ENCODE results near the gene DLD. TPM values are rescaled to one million over a fixed set of nuclear protein-coding genes. Genes with fewer than 3 reads are reported as not detected.

The DLD gene
- total and polyA plus RNA-seq, 2 of the 8 experiments (the other 6 are each of a cell fraction or from before 2014, with no cell fraction given): 63.7 to 88.5 TPM

DNA sequence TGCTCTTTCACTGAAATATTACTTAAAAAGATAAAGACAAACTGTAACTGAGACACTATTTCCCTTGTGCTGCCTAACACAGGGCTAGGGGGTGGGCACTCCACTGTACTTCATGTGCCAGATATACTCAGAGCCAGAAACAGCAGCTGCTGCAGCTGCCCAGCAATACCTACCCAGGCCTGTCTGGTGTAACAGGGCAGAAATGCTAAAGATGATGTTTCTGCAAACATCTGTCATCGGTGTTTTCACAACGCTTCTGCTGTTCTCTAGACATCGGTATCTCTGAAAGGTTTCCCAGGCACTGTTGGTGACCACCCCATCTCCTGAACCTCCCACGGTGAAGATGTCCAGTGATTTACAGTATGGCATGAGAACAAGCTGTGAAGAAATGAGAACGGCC is 69.3 kb downstream of the DLD start:
- Histone ChIP-seq H3K4me1 (replicated peaks in 1 of 4; ENCODE audit: control insufficient read depth in 3 of 4, insufficient read depth in 4 of 4, low read length in 3 of 4) (peaks cover 4 to 9% (median 6%) of the 10 kb centered on the region in 4 experiments; a peak in 5 of 7 replicates), H4K5ac (ENCODE audit: insufficient read length, low read depth, low read length) (no peak overlapping the region), H3K4me2 (ENCODE audit: insufficient read depth in 1 of 2, low read depth in 2 of 2, low read length in 2 of 2) (no peak overlapping the region), H3K79me2 (ENCODE audit: control insufficient read depth in 1 of 2, insufficient read depth in 2 of 2, low read length in 2 of 2) (no peaks in the 10 kb centered on the region), H2BK5ac (ENCODE audit: low read depth, low read length) (no peak overlapping the region), H2BK15ac (ENCODE audit: low read length) (no peak overlapping the region), H3K79me1 (ENCODE audit: low read depth, low read length) (no peaks in the 10 kb centered on the region), H3K23me2 (ENCODE audit: low read depth, low read length) (no peaks in the 10 kb centered on the region; the same call in 1 of the 2 replicates), H3K56ac (replicated peaks; ENCODE audit: insufficient read length, low read depth, low read length) (no peak overlapping the region), H2BK12ac (ENCODE audit: low read depth, low read length) (no peak overlapping the region), H4K20me1 (replicated peaks in 1 of 2; ENCODE audit: control insufficient read depth in 1 of 2, insufficient read depth in 2 of 2, low read length in 2 of 2) (peaks cover 0 to 2% of the 10 kb centered on the region in 2 experiments), H3K9me3 (ENCODE audit: insufficient read depth in 2 of 2, low read depth in 1 of 2, low read length in 1 of 2) (no peaks in the 10 kb centered on the region), H2BK120ac (replicated peaks; ENCODE audit: low read depth, low read length) (no peak overlapping the region), H2AK5ac (ENCODE audit: low read depth, low read length) (no peak overlapping the region), H3K9ac (replicated peaks in 1 of 4; ENCODE audit: extremely low read depth in 1 of 4, low read depth in 3 of 4, low read length in 3 of 4) (no peak overlapping the region), H3K23ac (ENCODE audit: insufficient read length) (no peak overlapping the region), H3K14ac (ENCODE audit: insufficient read length) (no peak overlapping the region), H3K27me3 (replicated peaks in 1 of 4; ENCODE audit: control insufficient read depth in 3 of 4, extremely low read depth in 1 of 4, insufficient read depth in 3 of 4, low read length in 3 of 4) (no peaks in the 10 kb centered on the region), H3K36me3 (ENCODE audit: control insufficient read depth in 2 of 4, insufficient read depth in 4 of 4, low read length in 3 of 4) (peaks cover 0 to 60% (median 18%) of the 10 kb centered on the region in 4 experiments; a peak in 5 of 8 replicates), H3K27ac (ENCODE audit: low read depth, low read length) (no peak overlapping the region), H3K4me3 (ENCODE audit: extremely low read depth in 1 of 4, insufficient read depth in 2 of 4, low read depth in 3 of 4, low read length in 4 of 4) (no peak overlapping the region), H4K8ac (ENCODE audit: extremely low read depth, insufficient read depth, low read length) (no peak overlapping the region), H2AFZ (ENCODE audit: low read length) (no peak overlapping the region), H3K18ac (ENCODE audit: extremely low read depth, low read length) (no peak overlapping the region), H4K91ac (replicated peaks; ENCODE audit: insufficient read length, low read length) (no peak overlapping the region), H3K4ac (replicated peaks; ENCODE audit: insufficient read length, low read depth, low read length) (no peak overlapping the region), H2BK20ac (ENCODE audit: low read length) (no peak overlapping the region)
- ChIA-PET POLR2A (ENCODE audit: partially characterized antibody) (interaction anchor here (0.8 kb wide), 1 partner anchor 9 kb away, joined by 3 read pairs; no protein-coding TSS in a partner anchor), CTCF (ENCODE audit: partially characterized antibody) (interaction anchor here (0.9 to 1.3 kb wide), 2 partner anchors 9 to 56 kb away, joined by 3 read pairs; no protein-coding TSS in a partner anchor)
- TF ChIP-seq RNF2 (IDR thresholded peaks at IDR 0.05; ENCODE audit: borderline replicate concordance, low read depth, low read length, missing control alignments, poor library complexity, severe bottlenecking) (no peak), FOSL1 (IDR thresholded peaks at IDR 0.05; ENCODE audit: insufficient read depth, low read depth, low read length) (no peak), KDM4A (IDR thresholded peaks at IDR 0.05; ENCODE audit: low read depth, low read length, severe bottlenecking) (no peak), CHD1 (IDR thresholded peaks at IDR 0.05; ENCODE audit: low read depth, low read length) (no peak), SAP30 (IDR thresholded peaks at IDR 0.05; ENCODE audit: insufficient read depth, insufficient replicate concordance, low read length) (no peak), JUND (IDR thresholded peaks at IDR 0.05; ENCODE audit: low read length) (no peak), BACH1 (IDR thresholded peaks at IDR 0.05; ENCODE audit: low read length) (no peak)
- TF ChIP-seq, protein P1, sequence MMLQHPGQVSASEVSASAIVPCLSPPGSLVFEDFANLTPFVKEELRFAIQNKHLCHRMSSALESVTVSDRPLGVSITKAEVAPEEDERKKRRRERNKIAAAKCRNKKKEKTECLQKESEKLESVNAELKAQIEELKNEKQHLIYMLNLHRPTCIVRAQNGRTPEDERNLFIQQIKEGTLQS (IDR thresholded peaks at IDR 0.05; ENCODE audit: insufficient read depth, low read depth, low read length): no peak
- FAIRE-seq (no peak), DNase-seq (ENCODE audit: low read depth in 1 of 2, low spot score in 2 of 2) (no peak)
- 96% methylated on average over 5 of the region's 5 CpGs; no CpG with 5 or more reads in 1 of the 2 experiments for WGBS, 2 experiments (ENCODE audit: extremely low coverage in 1 of 2, insufficient coverage in 1 of 2, insufficient read length in 1 of 2, insufficient replicate concordance in 2 of 2, low coverage in 1 of 2, low lambda C conversion rate in 2 of 2, missing lambda C conversion rate in 1 of 2)

All from H1 (cell line).